ENCODE measurements around the gene CRYBG3. TPM values are rescaled to one million over a fixed set of nuclear protein-coding genes. Genes with fewer than 3 reads are reported as not detected.

The CRYBG3 gene
- total RNA-seq, 1 experiment from 2014 or later, result 5.9 TPM

GRCh38 chr3:97835761-97836160 lies 13.9 kb downstream of the CRYBG3 start:
- Histone ChIP-seq H3K18ac (ENCODE audit: insufficient read length, low read depth, low read length) (no peak overlapping the region), H4K20me1 (ENCODE audit: control insufficient read depth, insufficient read depth, insufficient read length) (no peaks in the 10 kb centered on the region), H2AFZ (ENCODE audit: low read length) (no peak overlapping the region), H3K9ac (ENCODE audit: extremely low read depth, insufficient read length, low read length) (no peak overlapping the region), H3K4me1 (ENCODE audit: insufficient read depth, low read length) (no peaks in the 10 kb centered on the region), H3K9me3 (ENCODE audit: control insufficient read depth, low read depth, low read length) (no peaks in the 10 kb centered on the region), H3K27me3 (ENCODE audit: insufficient read depth, low read length) (no peaks in the 10 kb centered on the region), H2AK5ac (ENCODE audit: insufficient read length, low read length) (no peak overlapping the region), H4K8ac (replicated peaks; ENCODE audit: insufficient read length, low read depth, low read length) (no peak overlapping the region), H2BK5ac (ENCODE audit: insufficient read length, low read length) (no peak overlapping the region), H3K23me2 (ENCODE audit: insufficient read length, low read depth, low read length, poor library complexity, severe bottlenecking) (no peaks in the 10 kb centered on the region), H4K91ac (ENCODE audit: insufficient read length, low read depth, low read length) (no peak overlapping the region), H3T11ph (ENCODE audit: low read length) (no peak overlapping the region), H3K4me2 (ENCODE audit: insufficient read depth, insufficient read length, low read length) (no peak overlapping the region), H3K79me2 (ENCODE audit: insufficient read depth, low read length) (no peaks in the 10 kb centered on the region), H3K79me1 (ENCODE audit: insufficient read depth, low read depth, low read length, poor library complexity, severe bottlenecking) (no peaks in the 10 kb centered on the region), H2BK20ac (ENCODE audit: low read depth, low read length, poor library complexity, severe bottlenecking) (no peak overlapping the region), H2BK120ac (ENCODE audit: low read depth, low read length, poor library complexity, severe bottlenecking) (no peak overlapping the region), H3K56ac (ENCODE audit: insufficient read length, low read depth, low read length) (no peak overlapping the region), H3K14ac (ENCODE audit: insufficient read depth, low read length) (no peak overlapping the region), H2BK15ac (ENCODE audit: low read depth, low read length) (no peak overlapping the region), H2BK12ac (ENCODE audit: insufficient read length, low read depth, low read length) (no peak overlapping the region), H3K4ac (ENCODE audit: low read depth, low read length) (no peak overlapping the region), H4K5ac (ENCODE audit: insufficient read length, low read depth, low read length) (no peak overlapping the region), H3K27ac (ENCODE audit: insufficient read length, low read depth, low read length) (no peak overlapping the region), H3K23ac (ENCODE audit: insufficient read length, low read depth, low read length) (no peak overlapping the region)
- H3K27ac Mint-ChIP-seq, result no peak overlapping the region; a peak in 1 of 7 replicates
- H3K4me3 Mint-ChIP-seq, result no peak overlapping the region
- peaks cover 2 to 3% of the 10 kb centered on the region in 2 experiments; a peak in 1 of 4 replicates for H3K4me1 Mint-ChIP-seq
- no peaks in the 10 kb centered on the region for H3K27me3 Mint-ChIP-seq (ENCODE audit: low read depth)
- no peak for TF ChIP-seq CTCF (conservative IDR thresholded peaks at IDR 0.05)
- no peak for DNase-seq
- peaks cover 0 to 3% of the 10 kb centered on the region in 2 experiments; a peak in 2 of 5 replicates for H3K9me3 Mint-ChIP-seq
- H3K36me3 Mint-ChIP-seq (ENCODE audit: insufficient read depth in 1 of 3, low read depth in 3 of 3), result peaks cover 0 to 5% (median 0%) of the 10 kb centered on the region in 3 experiments; a peak in 2 of 7 replicates
- WGBS (ENCODE audit: extremely low coverage, insufficient read length, low lambda C conversion rate), result no CpG with 5 or more reads among the region's 5 CpGs

All from H9 (cell line).